Right lobe of liver (tissue), 4 donors: Measurements from ENCODE around the gene RELT.

Source experiments
- CTCF ChIP-seq, 4 donors: fragments of 200-600 bp in 3 of 4; fragments of 450-650 bp in 1 of 4; IDR thresholded peaks; one replicate each; pipeline versions ENCODE4 v1.5.1 to v1.8.0; 2016 to 2022; ENCODE audit warnings: antibody characterized with exemption in 4 of 4, mild to moderate bottlenecking in 2 of 4
- POLR2A ChIP-seq: fragments of 450-650 bp; IDR thresholded peaks from one replicate; pipeline ENCODE4 v1.6.1; 2017; ENCODE audit warnings: antibody characterized with exemption, mild to moderate bottlenecking
- donor health status: DM: no; HTN: no; CAD: no.
- donor health status: DM: no; HTN: no; CAD: no.
- donor health status: DM: no; HTN: yes; CAD: no.

- TF ChIP-seq CTCF (IDR thresholded peaks at IDR 0.05) (no peak), POLR2A (no peak)
Measured at GRCh38 chr11:73405146-73405510, 28.9 kb downstream of the RELT start.
